GM19397 (cell line): Measurements from ENCODE around the gene GMNN.
"Not testable (repeated sequence)": the region's sequence is repeated elsewhere in the genome, so short reads cannot be mapped to it uniquely, and the experiment has no call there.

ENCODE experiments used
- ATAC-seq: cut with Tn5 transposase; IDR thresholded peaks from one replicate; pipeline ENCODE4 v1.9.1; 2021; ENCODE audit warnings: mild to moderate bottlenecking, moderate library complexity; ENCODE audit not compliant: unreplicated experiment

Gene GMNN

GRCh38 chr6:24774696-24775519 is at the start of gene GMNN:
Gene GMNN (plus strand): TSS chr6:24774937. CDS start chr6:24777247, 2,310 bp downstream.
- peak; percentile 94 for ATAC-seq

- not testable (repeated sequence) for ATAC-seq
Observed at GRCh38 chr6:24730653-24731052, 44.1 kb upstream of the GMNN start.

- not testable (repeated sequence) for ATAC-seq
Observed at GRCh38 chr6:24731456-24732134, 43.1 kb upstream of the GMNN start.

- ATAC-seq, result no peak
Observed at GRCh38 chr6:24734166-24734565, 40.6 kb upstream of the GMNN start.

- not testable (repeated sequence) for ATAC-seq
Observed at GRCh38 chr6:24734710-24735109, 40.0 kb upstream of the GMNN start.

- ATAC-seq, result no peak
Observed at GRCh38 chr6:24738741-24739140, 36.0 kb upstream of the GMNN start.

- no peak for ATAC-seq
Observed at GRCh38 chr6:24740861-24741260, 33.9 kb upstream of the GMNN start.

- ATAC-seq, result no peak
Observed at GRCh38 chr6:24742216-24742738, 32.5 kb upstream of the GMNN start.

GRCh38 chr6:24743265-24743943 is 31.3 kb upstream of the GMNN start:
- ATAC-seq, result peak; percentile 85

- ATAC-seq, result no peak
Observed at GRCh38 chr6:24743944-24744335, 30.8 kb upstream of the GMNN start.

GRCh38 chr6:24744911-24745310 is 29.8 kb upstream of the GMNN start:
- no peak for ATAC-seq

GRCh38 chr6:24749297-24749696 is 25.4 kb upstream of the GMNN start:
- no peak for ATAC-seq

GRCh38 chr6:24750878-24751277 is 23.9 kb upstream of the GMNN start:
- ATAC-seq, result not testable (repeated sequence)

GRCh38 chr6:24752503-24752902 is 22.2 kb upstream of the GMNN start:
- no peak for ATAC-seq

GRCh38 chr6:24752917-24753492 is 21.7 kb upstream of the GMNN start:
- no peak for ATAC-seq

- ATAC-seq, result no peak
Observed at GRCh38 chr6:24753545-24753944, 21.2 kb upstream of the GMNN start.

GRCh38 chr6:24754378-24754777 is 20.4 kb upstream of the GMNN start:
- not testable (repeated sequence) for ATAC-seq

- ATAC-seq, result no peak
Observed at GRCh38 chr6:24755279-24755678, 19.5 kb upstream of the GMNN start.

GRCh38 chr6:24757611-24758010 is 17.1 kb upstream of the GMNN start:
- no peak for ATAC-seq

- no peak for ATAC-seq
Observed at GRCh38 chr6:24759718-24760117, 15.0 kb upstream of the GMNN start.

- no peak for ATAC-seq
Observed at GRCh38 chr6:24760210-24760609, 14.5 kb upstream of the GMNN start.
